Esophagus muscularis mucosa (tissue), 3 donors: ENCODE measurements around the gene FDX1.

Source experiments
- POLR2A ChIP-seq: fragments of 450-650 bp; IDR thresholded peaks from one replicate; pipeline ENCODE4 v1.6.1; 2017; ENCODE audit warnings: antibody characterized with exemption, moderate library complexity, mild to moderate bottlenecking, low read depth
- POLR2AphosphoS5 ChIP-seq, 2 donors: sonication (generic); formaldehyde crosslinking; IDR thresholded peaks; one replicate each; pipeline ENCODE4 v1.6.1; 2017; ENCODE audit warnings: antibody characterized with exemption in 2 of 2
- TF ChIP-seq, protein P1 (sequence below), 3 experiments: fragments of 200-600 bp in 2 of 3; fragments of 450-650 bp in 1 of 3; sonication (generic) in 2 of 3; IDR thresholded peaks; one replicate each; pipeline ENCODE4 v1.5.1; 2017 to 2019; ENCODE audit warnings: antibody characterized with exemption in 3 of 3, mild to moderate bottlenecking in 2 of 3, moderate library complexity in 1 of 3

DNA sequence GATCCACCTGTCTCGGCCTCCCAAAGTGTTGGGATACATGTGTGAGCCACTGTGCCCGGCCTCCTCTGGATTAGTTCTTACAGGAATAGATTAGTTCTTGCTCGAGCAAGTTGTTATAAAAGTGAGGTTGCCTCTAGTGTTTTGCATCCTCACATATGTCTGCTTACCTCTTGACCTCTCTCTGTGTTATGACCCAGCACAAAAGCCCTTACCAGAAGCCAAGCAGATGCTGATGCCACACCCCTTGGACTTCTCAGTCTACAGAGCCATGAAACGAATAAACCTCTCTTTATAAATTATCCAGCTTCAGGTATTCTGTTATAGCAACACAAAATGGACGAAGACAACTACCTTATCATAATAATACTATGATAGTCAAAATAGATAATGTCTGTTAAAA is 22.4 kb upstream of the FDX1 start:
- TF ChIP-seq, protein P1, sequence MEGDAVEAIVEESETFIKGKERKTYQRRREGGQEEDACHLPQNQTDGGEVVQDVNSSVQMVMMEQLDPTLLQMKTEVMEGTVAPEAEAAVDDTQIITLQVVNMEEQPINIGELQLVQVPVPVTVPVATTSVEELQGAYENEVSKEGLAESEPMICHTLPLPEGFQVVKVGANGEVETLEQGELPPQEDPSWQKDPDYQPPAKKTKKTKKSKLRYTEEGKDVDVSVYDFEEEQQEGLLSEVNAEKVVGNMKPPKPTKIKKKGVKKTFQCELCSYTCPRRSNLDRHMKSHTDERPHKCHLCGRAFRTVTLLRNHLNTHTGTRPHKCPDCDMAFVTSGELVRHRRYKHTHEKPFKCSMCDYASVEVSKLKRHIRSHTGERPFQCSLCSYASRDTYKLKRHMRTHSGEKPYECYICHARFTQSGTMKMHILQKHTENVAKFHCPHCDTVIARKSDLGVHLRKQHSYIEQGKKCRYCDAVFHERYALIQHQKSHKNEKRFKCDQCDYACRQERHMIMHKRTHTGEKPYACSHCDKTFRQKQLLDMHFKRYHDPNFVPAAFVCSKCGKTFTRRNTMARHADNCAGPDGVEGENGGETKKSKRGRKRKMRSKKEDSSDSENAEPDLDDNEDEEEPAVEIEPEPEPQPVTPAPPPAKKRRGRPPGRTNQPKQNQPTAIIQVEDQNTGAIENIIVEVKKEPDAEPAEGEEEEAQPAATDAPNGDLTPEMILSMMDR (IDR thresholded peaks at IDR 0.05): no peak
- TF ChIP-seq POLR2A: no peak
- TF ChIP-seq POLR2AphosphoS5 (IDR thresholded peaks at IDR 0.05): no peak
